Measurements from ENCODE around the gene FSTL5. TPM values are rescaled to one million over a fixed set of nuclear protein-coding genes. Genes with fewer than 3 reads are reported as not detected.

FSTL5 gene
- total RNA-seq, 4 donors from 2014 or later: 0.33 to 0.52 (median 0.40) TPM

DNA sequence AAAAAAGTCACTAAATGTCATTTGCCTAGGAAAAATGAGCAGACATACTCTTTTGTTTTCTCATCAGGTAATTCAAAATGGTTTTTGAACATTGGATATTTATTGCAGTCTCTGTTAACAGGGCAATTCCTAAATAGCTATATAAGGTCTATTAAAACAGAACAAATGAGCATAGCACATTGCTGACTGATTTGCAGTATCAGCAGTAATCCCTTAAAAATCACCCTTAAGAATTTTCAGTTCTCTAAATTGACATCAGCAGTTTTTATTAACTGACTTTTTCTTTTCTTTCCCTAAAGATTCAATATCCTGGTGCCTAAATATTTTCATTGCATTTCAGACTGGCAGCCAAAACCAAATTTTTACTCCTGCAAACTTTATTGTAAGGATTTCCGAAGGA, 270.2 kb downstream of the FSTL5 start:
- 74% methylated on average over 1 of the region's 1 CpG for WGBS
- intact Hi-C loops (cut with DNase I): no loop called here

DNA sequence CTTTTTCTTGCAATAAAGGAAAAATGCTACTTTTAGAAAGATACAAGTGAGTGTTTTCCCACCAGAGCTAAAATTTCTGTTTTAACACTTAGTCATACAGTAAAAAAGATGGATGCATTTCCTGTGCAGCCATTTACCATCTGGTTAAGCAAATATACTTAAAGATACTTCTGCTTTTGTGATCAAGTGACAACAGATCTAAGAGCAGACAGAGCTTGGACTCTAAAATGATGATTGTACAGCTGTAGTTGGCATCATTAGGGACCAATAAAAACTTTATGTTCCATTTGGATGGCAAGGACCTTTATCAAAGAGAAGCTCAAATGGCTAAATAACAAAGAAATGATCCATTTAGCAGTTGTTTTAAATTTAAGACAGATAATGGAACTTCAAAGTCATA, 270.8 kb downstream of the FSTL5 start:
- TF ChIP-seq POLR2AphosphoS5 (IDR thresholded peaks at IDR 0.05) (no peak), EP300 (IDR thresholded peaks at IDR 0.05) (no peak), POLR2A (IDR thresholded peaks at IDR 0.05; ENCODE audit: low read depth) (no peak)
- TF ChIP-seq, protein P1, sequence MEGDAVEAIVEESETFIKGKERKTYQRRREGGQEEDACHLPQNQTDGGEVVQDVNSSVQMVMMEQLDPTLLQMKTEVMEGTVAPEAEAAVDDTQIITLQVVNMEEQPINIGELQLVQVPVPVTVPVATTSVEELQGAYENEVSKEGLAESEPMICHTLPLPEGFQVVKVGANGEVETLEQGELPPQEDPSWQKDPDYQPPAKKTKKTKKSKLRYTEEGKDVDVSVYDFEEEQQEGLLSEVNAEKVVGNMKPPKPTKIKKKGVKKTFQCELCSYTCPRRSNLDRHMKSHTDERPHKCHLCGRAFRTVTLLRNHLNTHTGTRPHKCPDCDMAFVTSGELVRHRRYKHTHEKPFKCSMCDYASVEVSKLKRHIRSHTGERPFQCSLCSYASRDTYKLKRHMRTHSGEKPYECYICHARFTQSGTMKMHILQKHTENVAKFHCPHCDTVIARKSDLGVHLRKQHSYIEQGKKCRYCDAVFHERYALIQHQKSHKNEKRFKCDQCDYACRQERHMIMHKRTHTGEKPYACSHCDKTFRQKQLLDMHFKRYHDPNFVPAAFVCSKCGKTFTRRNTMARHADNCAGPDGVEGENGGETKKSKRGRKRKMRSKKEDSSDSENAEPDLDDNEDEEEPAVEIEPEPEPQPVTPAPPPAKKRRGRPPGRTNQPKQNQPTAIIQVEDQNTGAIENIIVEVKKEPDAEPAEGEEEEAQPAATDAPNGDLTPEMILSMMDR (IDR thresholded peaks at IDR 0.05): no peak
- H3K27me3 ChIP-seq: no peaks in the 10 kb centered on the region
- no peak overlapping the region for H3K4me3 ChIP-seq
- no peaks in the 10 kb centered on the region for H3K9me3 ChIP-seq
- H3K27ac ChIP-seq (replicated peaks in 1 of 4): no peak overlapping the region
- no peaks in the 10 kb centered on the region for H3K4me1 ChIP-seq
- no peaks in the 10 kb centered on the region for H3K36me3 ChIP-seq
- intact Hi-C loops (cut with DNase I): no loop called here
- DNase-seq (ENCODE audit: extremely low spot score): no peak

More for the DNA sequence above, 270.2 kb downstream of the FSTL5 start:
- no peak for DNase-seq (ENCODE audit: extremely low spot score)
- no peaks in the 10 kb centered on the region for H3K36me3 ChIP-seq
- H3K9me3 ChIP-seq: no peaks in the 10 kb centered on the region
- H3K4me3 ChIP-seq: no peak overlapping the region
- TF ChIP-seq POLR2A (IDR thresholded peaks at IDR 0.05; ENCODE audit: low read depth): no peak
- TF ChIP-seq, protein P1 (IDR thresholded peaks at IDR 0.05): no peak
- no peak for TF ChIP-seq POLR2AphosphoS5 (IDR thresholded peaks at IDR 0.05)
- no peak for TF ChIP-seq EP300 (IDR thresholded peaks at IDR 0.05)
- H3K27ac ChIP-seq (replicated peaks in 1 of 4): no peak overlapping the region
- H3K27me3 ChIP-seq: no peaks in the 10 kb centered on the region
- H3K4me1 ChIP-seq: no peaks in the 10 kb centered on the region

DNA sequence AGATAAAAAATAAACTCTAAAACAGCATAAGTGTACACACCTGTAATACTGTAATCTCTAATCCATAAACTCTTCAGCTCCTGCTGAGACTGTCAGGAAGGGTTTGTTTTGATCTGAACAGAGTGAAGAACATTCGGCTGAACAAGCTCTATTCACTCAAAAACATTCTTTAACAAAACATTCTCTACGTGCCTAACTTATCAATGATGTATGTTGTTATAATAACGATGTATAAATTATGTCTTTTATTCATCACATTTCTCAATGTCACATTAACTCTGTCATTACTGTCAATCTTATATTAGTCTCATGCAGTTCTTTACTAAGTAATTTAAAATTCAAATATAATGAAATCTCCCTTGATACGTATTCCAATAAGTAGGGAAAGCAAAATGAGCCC, 280.6 kb downstream of the FSTL5 start:
- H3K27ac ChIP-seq (replicated peaks in 1 of 4): no peak overlapping the region
- H3K36me3 ChIP-seq: no peaks in the 10 kb centered on the region
- intact Hi-C loops (cut with DNase I): no loop called here
- 48% methylated on average over 4 of the region's 4 CpGs for WGBS
- H3K27me3 ChIP-seq: no peaks in the 10 kb centered on the region
- no peak for TF ChIP-seq POLR2AphosphoS5 (IDR thresholded peaks at IDR 0.05)
- TF ChIP-seq POLR2A (IDR thresholded peaks at IDR 0.05; ENCODE audit: low read depth): no peak
- TF ChIP-seq, protein P1 (IDR thresholded peaks at IDR 0.05): no peak
- TF ChIP-seq EP300 (IDR thresholded peaks at IDR 0.05): no peak
- H3K9me3 ChIP-seq: no peaks in the 10 kb centered on the region
- H3K4me3 ChIP-seq: no peak overlapping the region
- no peak for DNase-seq (ENCODE audit: extremely low spot score)
- H3K4me1 ChIP-seq: no peaks in the 10 kb centered on the region

DNA sequence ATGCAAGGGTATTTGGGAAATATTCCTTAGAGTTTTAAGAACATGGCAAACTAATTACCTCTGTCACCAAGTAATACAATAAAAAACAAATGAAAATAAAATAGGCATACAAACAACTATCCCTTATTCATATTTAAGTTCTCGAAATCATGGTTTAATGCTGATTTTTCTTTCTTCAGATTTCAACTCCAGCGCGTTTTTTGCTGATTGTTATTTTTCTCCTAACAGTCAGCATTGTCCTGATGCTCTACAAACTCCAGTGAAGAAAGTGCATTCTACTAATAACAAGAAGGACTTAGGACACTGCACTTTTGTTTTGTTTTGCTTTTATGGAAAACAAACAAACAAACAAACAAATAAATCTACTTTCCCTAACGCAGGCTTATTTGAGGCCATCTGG, 282.4 kb downstream of the FSTL5 start:
- DNase-seq (ENCODE audit: extremely low spot score): no peak
- H3K27ac ChIP-seq (replicated peaks in 1 of 4): no peak overlapping the region
- no peaks in the 10 kb centered on the region for H3K4me1 ChIP-seq
- intact Hi-C loops (cut with DNase I): no loop called here
- H3K4me3 ChIP-seq: no peak overlapping the region
- H3K27me3 ChIP-seq: no peaks in the 10 kb centered on the region
- no peak for TF ChIP-seq POLR2A (IDR thresholded peaks at IDR 0.05; ENCODE audit: low read depth)
- no peak for TF ChIP-seq EP300 (IDR thresholded peaks at IDR 0.05)
- TF ChIP-seq, protein P1 (IDR thresholded peaks at IDR 0.05): no peak
- TF ChIP-seq POLR2AphosphoS5 (IDR thresholded peaks at IDR 0.05): no peak
- no peaks in the 10 kb centered on the region for H3K9me3 ChIP-seq
- WGBS: 70% methylated on average over 4 of the region's 4 CpGs
- no peaks in the 10 kb centered on the region for H3K36me3 ChIP-seq

GRCh38 chr4:161869511-161869910, 294.3 kb downstream of the FSTL5 start:
- Histone ChIP-seq H3K27me3 (no peaks in the 10 kb centered on the region), H3K9me3 (no peaks in the 10 kb centered on the region), H3K4me3 (no peak overlapping the region), H3K27ac (replicated peaks in 1 of 4) (no peak overlapping the region), H3K4me1 (no peaks in the 10 kb centered on the region), H3K36me3 (no peaks in the 10 kb centered on the region)
- no peak for DNase-seq (ENCODE audit: extremely low spot score)
- TF ChIP-seq POLR2AphosphoS5 (IDR thresholded peaks at IDR 0.05): no peak
- 86% methylated on average over 2 of the region's 2 CpGs for WGBS
- intact Hi-C loops (cut with DNase I): no loop called here
